Measurements from ENCODE around the gene CCDC81. TPM values are rescaled to one million over a fixed set of nuclear protein-coding genes. Genes with fewer than 3 reads are reported as not detected.
A peak's percentile ranks its signal among the peaks of the same experiment; 100 is the strongest.
"Not testable (repeated sequence)": the region's sequence is repeated elsewhere in the genome, so short reads cannot be mapped to it uniquely, and the experiment has no call there.

CCDC81 gene
- 0.29 and 0.39 TPM in 2 replicates for total RNA-seq (2014; rRNA removed; shearing (Covaris generic))

DNA sequence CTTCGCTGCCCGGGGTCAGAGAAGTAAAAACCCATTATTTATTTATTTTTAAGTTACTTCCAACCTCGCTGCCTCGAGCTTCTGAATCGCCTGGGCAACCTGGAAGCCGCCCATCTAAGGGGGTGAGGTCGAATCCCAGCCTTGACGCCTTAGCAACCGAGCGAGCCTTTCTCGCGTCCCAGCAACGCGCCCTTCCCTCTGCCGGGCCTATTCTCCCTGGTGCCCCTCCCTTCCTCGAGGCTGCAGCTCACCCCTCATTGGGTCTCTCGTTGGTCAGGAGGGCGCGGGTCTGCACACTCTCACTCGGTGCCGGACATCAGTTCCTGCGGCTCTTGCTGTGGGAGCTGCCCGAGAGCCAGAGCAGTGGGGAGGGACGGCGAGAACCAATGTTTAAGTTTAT, at the start of gene CCDC81:
CCDC81 (plus strand) TSS at position 302 of the 400 bp plus-strand sequence. CDS start 277 bp downstream, outside the sequence.
- no peak for DNase-seq (ENCODE audit: low read depth)

DNA sequence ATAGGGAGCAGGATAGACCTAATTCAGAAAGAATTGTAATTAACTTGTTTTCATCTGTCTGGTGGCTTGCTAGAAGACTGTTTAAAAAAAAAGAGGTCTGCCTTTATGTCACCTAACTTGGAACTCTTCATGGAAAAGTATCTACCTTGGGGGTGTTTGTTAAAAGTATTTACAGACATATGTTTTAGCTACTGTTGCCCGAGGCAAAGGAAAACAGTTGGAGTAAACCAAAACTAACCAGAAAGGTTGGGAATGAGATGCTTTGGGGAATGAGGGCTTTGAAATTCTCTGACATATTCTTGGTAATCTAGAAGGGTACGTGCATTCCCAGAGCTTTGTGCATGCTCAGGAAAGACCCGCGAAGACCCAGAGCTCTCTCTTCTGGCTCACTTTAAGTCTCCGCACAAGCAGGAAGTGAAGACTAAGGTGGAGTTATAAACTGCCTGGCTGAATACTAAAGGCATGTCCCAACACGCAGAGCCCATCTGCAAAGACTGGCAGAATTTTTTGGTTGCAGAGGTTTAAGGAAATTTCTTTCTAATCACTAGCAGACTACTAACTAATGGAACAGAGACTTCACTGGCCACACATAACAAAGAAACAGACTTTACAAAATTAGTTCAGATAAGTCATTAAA, 39.4 kb upstream of the CCDC81 start:
- DNase-seq (ENCODE audit: low read depth) = no peak

DNA sequence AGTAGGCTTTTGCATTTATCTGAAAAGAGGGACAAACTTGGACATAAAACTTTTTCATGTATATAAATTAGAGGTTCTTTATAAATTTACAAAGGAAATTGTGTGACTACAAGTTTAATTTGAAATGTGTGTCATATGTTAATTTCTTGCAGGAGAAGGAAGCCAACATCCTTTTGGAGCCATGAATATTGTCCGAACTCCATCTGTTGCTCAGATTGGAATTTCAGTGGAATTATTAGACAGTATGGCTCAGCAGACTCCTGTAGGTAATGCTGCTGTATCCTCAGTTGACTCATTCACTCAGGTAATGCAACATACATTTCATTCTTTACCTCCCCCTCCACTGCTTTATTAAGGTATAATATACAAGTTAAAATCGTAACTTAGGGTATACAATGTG, 37.5 kb upstream of the CCDC81 start:
- DNase-seq (ENCODE audit: low read depth) = no peak

DNA sequence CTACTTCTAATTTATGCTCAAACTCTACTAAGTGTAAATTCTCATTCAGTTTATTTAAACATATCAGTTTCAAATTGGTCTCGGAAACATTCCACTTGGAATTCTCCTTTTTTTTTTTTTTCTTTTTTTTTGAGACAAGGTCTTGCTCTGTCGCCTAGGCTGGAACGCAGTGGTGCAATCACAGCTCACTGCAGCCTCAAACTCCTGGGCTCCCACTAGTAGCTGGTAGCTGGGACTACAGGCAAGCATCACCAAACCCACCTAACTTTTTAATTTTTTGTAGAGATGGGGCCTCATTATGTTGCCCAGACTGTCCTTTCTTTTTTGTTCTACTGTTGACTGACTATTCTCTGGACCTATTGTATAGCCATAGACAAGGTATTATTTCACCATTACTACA, 33.3 kb upstream of the CCDC81 start:
- no peak for DNase-seq (ENCODE audit: low read depth)

DNA sequence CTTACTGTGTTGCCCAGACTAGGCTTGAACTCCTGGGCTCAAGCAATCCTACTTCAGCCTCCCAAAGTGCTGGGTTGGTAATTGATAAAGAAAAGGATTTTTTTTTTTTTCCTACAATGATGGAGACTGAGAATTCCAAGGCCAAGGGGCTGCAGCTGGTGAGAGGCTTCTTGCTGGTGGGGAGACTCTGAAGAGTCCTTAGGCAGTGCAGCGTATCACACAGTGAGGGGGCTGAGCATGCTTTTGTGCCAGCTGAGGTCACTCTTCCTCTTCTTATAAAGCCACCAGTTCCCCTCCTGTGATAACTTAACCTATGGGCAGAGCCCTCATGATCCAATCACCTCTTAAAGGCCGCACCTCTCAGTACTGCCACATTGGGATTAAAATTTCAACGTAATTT, 28.2 kb upstream of the CCDC81 start:
- no peak for DNase-seq (ENCODE audit: low read depth)

DNA sequence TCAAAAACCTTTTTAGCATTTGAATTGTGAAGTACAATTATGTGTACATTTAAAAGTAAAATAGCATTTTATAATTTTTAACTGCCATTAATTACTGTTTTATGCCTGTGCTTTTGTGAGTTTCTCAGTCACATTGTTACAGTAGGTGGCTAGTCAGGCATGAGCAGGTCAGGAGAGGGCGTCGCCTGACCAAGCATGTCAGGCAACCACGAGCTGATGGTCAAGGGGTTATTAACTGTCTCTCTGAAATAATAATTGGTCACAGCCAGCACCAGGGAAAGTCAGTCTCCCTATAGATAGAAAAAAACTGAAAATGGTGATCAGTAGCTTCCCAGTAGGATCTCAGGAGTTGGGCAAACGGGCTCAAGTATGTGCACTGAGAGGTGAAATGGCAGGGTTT, 19.4 kb upstream of the CCDC81 start:
- DNase-seq (ENCODE audit: low read depth) = no peak

DNA sequence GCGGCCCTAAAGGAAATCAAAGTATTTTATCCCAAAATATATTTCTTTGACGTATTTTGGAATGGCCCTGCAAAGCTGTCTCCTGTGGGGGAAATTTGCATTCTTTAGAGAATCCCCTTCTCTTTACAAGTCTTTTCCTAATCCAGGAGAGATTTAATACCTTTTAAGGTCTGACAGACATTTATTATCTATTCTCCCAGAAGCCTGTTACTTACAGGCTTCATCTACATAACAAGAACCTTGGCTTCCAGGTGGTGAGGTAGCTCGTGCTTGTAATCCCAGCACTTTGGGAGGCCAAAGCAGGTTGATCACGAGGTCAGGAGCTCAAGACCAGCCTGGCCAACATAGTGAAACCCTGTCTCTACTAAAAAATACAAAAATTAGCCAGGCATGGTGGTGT, 17.3 kb upstream of the CCDC81 start:
- not testable (repeated sequence) for DNase-seq (ENCODE audit: low read depth)

DNA sequence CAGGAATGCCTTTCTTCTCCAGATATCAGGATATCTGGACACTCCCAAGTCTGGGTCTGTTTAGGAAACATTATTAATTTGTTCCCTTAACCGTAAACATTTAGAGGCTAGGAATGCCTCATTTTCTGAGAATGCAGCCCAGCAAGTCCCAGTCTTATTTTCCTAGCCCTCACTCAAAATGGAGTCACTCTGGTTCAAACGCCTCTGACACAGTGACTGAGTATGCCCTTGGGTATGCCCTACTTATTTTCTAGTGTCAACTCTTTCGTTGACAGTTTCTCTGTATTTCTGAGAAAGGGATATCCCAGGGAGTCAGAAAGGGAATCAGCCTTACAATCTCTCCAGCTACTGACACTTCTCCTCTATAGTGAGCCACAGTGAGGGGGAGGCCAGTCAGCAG, 16.0 kb upstream of the CCDC81 start:
- DNase-seq (ENCODE audit: low read depth) = no peak

DNA sequence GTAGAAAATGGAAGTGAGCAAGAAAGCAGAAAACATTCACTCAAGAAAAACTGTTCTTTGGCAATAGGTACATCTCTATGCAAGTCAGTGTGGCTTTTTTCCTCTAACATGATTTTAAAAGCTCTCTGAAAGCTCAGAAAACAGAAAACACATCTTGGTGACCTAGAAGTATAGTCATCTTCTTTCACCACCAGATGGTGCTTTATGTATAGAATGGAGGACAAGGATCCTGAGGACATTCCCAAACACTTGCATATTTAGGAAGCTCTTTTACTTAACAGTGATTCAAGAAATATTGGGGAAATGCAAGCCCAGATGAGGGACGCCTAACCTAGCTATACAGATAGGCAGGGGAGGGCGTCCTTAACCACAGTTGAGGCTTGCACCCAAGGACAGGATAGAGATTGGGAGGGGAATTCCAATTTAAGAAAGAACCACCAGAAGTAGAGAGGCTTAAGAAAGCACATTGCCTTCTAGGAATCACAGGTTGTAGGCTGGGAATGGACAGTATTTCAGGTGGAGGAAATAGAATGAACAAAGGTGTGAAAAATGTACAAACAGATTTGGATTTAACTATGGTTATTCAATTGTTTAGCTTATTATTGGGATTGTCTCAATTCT, 13.8 kb upstream of the CCDC81 start:
- peak; percentile 23 for DNase-seq (ENCODE audit: low read depth)

DNA sequence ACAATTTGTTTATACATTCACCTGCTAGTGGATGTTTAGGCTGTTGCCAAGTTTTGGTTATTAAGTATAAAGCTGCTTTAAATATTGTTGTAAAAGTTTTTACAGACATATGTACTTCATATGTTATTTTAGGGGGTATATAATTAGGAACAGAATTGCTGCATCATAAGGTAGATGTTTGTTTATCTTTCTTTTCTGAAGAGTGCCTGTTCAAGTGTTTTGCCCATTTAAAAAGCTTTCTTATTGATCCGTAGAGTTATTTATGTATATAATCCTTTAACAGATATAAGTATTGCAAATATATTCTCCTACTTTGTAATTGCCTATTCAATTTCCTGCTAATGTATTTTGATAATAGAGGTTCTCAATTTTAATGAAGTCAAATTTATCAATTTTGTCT, 11.3 kb upstream of the CCDC81 start:
- DNase-seq (ENCODE audit: low read depth) = no peak

DNA sequence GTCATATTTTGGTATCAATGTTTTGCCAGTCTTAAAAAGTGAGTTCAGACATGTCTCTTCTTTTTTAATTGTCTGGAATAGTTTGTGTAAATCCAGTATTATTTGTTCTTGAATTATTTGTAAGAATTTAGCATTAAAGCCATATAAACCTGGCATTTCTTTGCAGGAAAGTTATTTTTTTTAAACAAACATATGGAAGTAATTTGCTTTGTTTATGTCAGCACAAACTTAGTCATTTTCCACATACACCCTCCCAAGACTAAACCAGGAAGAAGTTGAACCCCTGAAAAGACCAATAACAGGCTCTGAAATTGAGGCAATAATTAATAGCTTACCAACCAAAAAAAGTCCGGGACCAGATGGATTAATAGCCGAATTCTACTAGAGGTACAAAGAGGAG, 9.1 kb upstream of the CCDC81 start:
- no peak for DNase-seq (ENCODE audit: low read depth)

DNA sequence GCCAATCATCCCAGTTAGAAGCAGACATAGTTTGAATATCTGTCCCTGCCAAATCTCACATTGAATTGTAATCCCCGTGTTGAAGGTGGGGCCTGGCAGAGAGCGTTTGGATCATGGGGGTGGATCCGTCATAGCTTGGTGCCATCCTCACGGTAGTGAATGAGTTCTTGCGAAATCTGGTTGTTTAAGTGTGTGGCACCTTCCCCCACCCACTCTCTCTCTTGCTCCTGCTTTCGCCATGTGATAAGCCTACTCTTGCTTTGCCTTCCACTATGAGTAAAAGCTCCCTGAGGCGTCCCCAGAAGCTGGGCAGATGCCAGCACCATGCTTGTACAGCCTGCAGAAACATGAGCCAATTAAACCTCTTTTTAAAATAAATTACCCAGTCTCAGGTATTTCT, 5.0 kb upstream of the CCDC81 start:
- DNase-seq (ENCODE audit: low read depth) = no peak

DNA sequence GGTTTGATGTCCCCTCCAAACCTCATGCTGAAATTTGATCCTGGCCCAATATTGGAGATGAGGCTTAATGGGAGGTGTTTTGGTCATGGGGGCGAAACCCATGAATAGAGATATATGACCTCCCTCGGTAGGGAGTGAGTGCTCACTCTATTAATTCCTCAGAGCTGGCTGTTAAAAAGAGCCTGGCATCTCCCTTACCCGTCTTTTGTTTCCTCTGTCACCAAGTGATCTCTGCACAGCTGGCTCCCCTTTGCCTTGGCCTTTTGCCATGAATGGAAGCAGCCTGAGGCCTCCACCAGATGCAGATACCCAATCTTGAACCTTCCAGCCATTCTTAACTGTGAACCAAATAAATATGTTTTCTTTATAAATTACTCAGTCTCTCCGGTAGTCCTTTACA, 4.5 kb upstream of the CCDC81 start:
- no peak for DNase-seq (ENCODE audit: low read depth)

DNA sequence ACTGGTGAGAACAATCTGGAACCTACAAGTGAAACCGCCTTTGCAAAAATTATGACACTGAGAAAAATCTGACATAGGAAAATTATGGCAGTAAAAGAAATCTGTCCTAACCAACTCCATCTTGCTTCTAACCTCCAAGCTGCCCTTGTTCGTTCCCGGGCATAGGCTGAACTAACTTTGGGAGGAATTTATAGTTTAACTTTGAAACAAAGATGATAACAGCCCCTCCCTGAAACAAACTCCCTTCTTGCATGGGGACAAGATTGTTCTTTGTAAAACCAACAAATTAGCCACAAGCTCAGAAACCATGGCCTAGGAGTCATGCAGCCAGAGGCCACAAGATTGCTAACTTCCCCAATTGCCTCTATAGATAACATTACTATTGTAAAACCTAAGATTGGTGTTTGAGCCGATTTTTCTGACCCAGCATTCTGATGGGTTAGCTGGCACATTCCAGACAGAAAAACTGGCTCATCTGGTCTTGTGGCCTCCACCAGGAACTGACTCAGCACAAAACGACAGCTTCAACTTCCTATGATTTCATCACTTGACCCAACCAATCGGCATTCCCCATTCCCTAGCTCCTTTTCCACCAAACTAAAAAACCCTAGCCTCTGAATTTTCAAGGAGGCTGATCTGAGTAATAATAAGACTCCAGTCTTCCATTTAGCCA, 3.6 kb upstream of the CCDC81 start:
- DNase-seq (ENCODE audit: low read depth) = peak; percentile 43

DNA sequence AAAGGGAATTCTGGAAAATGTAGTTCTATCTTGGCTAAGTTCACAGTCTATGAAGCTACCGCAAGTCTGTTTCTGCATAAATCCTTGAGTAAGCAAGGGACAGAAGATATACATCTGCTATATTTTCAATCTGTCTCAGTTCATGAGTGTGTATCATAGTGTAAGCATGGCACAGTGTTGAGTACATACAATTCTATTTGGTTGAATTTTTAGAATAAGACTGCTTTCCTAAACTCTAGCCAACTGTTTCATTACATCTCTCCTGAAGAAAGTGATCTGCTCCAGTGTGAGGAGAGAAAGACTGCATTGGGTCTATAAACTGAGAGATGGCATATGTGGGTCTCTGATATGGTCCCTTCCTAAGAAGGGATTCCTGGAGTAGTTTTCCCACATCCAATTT, 2.6 kb upstream of the CCDC81 start:
- DNase-seq (ENCODE audit: low read depth) = no peak

DNA sequence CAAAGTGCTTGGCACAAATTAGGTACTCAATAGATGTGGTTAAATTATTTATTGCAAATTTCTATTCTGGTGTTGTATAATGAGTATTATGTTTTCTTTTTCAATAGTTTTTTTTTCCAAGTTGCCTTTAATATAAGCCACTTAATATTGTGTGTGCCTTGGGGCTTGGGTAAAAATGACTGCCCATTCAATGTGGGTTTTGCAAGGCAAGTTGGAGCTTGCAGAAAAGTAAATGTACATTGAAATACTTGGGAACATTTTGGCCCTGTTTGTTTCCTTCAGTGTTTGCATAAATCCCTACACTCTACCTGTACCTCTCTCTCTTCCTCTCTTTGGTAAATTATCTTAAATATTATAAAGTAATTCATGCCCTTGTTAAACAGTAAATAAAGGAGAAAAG, 2.1 kb upstream of the CCDC81 start:
- DNase-seq (ENCODE audit: low read depth) = no peak

DNA sequence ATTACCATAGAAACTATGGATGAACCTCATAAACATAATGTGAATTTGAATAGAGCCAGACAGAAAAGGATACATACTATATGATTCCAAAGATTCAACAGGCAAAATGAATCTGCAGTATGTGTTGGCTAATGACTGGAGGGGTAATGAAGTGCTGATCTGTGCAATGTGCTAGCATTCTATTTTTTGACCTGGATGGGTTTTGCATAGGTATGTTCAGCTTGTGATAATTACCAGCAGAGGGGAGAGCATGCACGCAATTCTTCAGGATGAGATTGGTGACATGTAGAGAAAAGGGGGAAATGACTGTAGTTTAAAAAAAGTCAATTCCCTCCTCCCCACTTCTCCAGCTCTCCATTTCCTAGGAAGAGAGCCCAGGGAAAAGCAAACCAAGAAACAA, 618 bp upstream of the CCDC81 start:
- DNase-seq (ENCODE audit: low read depth) = no peak

DNA sequence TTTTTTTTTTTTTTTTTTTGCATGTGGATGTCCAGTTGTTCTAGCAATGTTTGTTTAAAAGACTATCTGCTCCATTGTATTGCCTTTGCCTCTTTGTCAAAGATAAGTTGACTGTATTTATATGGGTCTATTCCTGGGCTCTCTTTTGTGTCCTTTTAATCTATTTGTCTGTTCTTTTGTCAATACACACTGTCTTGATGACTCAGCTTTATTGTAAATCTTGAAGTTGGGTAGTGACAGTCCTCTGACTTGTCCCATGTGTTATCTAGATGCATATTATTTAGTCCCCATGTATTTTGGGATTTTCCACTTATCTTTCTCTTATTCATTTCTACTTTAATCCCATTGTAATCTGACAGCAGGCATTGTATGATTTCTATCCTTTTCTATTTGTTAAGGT, 3.3 kb downstream of the CCDC81 start:
- DNase-seq (ENCODE audit: low read depth) = no peak

DNA sequence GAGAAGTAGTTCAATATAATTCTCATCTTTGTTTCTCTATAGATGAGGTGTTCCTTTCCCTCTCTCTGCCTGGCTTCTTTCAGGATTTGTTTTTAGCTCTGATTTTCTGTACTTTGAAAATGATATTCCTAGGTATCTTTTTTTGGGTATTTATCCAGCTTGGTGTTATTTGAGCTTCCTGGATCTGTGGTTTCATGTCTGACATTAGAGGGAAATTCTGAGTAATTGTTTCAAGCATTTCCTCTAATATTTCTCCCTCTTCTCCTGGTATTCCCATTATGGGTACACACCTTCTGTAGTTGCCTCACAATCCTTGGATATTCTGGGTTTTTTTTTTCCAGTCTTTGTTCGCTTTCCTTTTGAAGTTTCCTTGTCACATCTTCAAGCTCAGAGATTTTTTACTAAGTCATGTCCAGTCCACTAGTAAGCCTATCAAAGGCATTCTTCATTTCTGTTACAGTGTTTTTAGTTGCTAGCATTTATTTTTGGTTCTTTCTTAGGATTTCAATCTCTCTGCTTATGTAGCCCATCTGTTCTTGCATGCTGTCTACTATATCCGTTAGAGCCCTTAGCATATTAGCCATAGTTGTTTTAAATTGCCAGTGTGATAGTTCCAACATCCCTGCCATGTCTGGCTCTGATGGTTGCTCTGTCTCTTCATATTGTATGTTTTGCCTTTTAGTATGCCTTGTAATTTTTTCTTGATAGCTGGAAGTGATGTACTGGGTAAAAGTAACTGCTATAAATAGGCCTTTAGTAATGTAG, 5.8 kb downstream of the CCDC81 start:
- no peak for DNase-seq (ENCODE audit: low read depth)

DNA sequence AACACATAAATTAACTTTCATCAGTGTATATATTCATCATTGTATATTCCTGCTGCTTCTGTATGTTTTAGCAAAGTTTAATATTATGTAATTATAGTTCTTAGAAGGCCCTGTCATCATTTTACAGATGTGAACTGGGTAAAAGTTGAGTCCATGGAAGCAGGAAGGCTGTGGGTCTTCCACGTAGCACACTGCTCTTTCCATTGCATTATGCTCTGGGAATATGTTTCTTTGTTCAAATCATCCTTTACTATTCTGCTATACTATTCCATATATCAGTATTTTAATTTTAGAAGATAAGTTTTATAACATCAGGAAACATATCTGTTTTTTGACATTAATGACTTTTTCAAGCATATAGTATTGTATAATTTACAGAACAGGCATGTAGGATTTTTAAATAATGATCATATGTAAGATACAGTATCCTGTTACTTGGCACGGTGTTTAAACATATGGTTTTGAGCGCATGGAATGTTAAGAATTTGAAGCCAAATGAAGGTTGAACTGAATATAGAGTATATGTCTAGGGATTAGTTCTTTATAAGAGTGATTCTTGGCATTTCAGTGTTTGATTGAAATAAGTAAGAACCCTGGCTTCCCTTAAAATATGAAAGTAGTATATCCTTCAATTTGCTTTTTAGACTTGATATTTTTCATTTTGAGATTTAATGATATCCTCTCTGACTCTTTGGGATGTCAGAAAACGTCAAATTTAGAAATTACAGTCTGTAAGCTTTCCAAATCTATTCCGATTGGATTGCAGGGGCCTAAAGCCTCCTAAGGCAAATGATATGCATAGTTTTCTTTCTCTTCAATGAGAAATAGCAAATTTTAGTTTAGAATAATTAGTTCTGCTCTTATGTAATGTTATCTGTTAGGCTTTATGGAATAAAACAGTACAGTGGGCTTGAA, 8.6 kb downstream of the CCDC81 start:
- no peak for DNase-seq (ENCODE audit: low read depth)

DNA sequence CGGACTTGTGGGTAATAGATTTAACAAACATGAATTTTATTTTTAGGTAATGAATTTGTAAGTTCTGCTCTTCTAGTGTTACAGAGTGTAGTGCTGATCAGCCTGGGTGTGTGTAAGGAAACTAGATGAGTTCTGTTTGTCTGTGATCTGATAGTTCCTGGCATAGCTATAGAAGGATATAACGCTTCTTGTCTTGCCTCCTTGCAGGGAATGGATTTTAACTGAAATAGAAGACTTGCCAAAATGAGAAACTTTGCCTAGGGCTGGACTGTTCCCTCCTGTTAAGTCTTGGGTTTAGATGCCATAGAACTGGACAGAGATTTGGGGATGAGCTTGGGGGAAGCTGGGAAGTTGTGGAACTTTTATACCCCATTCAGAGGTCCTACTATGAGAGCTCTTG, 11.6 kb downstream of the CCDC81 start:
- DNase-seq (ENCODE audit: low read depth) = no peak

DNA sequence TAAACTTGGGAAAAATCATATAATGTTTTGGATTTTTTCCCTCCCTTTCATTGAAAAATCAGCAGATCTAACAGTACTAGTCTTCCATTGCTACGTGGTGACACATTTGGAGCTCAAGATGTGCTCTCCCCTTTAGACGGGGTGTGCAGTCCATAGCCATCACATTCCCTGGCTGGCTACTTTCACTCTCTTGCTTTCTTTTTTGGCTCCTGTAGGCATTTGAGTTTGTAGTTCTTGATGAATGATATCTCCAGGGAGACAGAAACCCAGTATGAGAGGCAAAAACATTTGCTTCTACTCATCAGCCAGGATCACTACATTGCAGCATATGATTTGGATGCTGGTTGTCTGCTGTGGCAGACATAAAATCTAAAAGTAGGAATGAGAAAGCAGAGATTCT, 12.1 kb downstream of the CCDC81 start:
- DNase-seq (ENCODE audit: low read depth) = no peak
